HG03575 (cell line): ENCODE results near the gene MST1.

Experiments
- ATAC-seq: cut with Tn5 transposase; IDR thresholded peaks from one replicate; pipeline ENCODE4 v1.9.1; 2021; ENCODE audit not compliant: unreplicated experiment, insufficient number of reproducible peaks, low FRiP score; ENCODE audit errors: extremely low read depth

The MST1 gene

GRCh38 chr3:49689046-49689907, at the start of gene MST1, which contains the start of gene RNF123:
MST1 (minus strand) TSS chr3:49689474; CDS start chr3:49688691, 783 bp downstream.
RNF123 (plus strand) TSS chr3:49689557; CDS start chr3:49691166, 1,609 bp downstream.
- ATAC-seq: no peak

- no peak for ATAC-seq
Observed at GRCh38 chr3:49738067-49738713, 48.9 kb upstream of the MST1 start.

GRCh38 chr3:49734752-49735151, 45.5 kb upstream of the MST1 start:
- no peak for ATAC-seq

GRCh38 chr3:49733551-49733950, 44.3 kb upstream of the MST1 start:
- no peak for ATAC-seq

- no peak for ATAC-seq
Observed at GRCh38 chr3:49732597-49732996, 43.3 kb upstream of the MST1 start.

- ATAC-seq: no peak
Observed at GRCh38 chr3:49729966-49730609, 40.8 kb upstream of the MST1 start.

GRCh38 chr3:49727924-49728361, 38.7 kb upstream of the MST1 start:
- no peak for ATAC-seq

- no peak for ATAC-seq
Observed at GRCh38 chr3:49727154-49727923, 38.1 kb upstream of the MST1 start.

- ATAC-seq: no peak
Observed at GRCh38 chr3:49725906-49726681, 36.8 kb upstream of the MST1 start.

GRCh38 chr3:49724586-49724985, 35.3 kb upstream of the MST1 start:
- ATAC-seq: no peak

- no peak for ATAC-seq
Observed at GRCh38 chr3:49723628-49724551, 34.6 kb upstream of the MST1 start, which contains the start of gene GMPPB. GMPPB (minus strand) TSS chr3:49723951; CDS start chr3:49723726, 225 bp downstream.

- no peak for ATAC-seq
Observed at GRCh38 chr3:49723296-49723627, 34.0 kb upstream of the MST1 start.

GRCh38 chr3:49722896-49723295, 33.6 kb upstream of the MST1 start:
- no peak for ATAC-seq

- no peak for ATAC-seq
Observed at GRCh38 chr3:49721896-49722781, 32.9 kb upstream of the MST1 start.

GRCh38 chr3:49721596-49721895, 32.3 kb upstream of the MST1 start:
- no peak for ATAC-seq

GRCh38 chr3:49720855-49721595, 31.8 kb upstream of the MST1 start:
- no peak for ATAC-seq
